ENCODE results near the gene GBE1. TPM values are rescaled to one million over a fixed set of nuclear protein-coding genes. Genes with fewer than 3 reads are reported as not detected.

The GBE1 gene
- total and polyA plus RNA-seq, 9 of the 15 experiments (the other 6 are each of a cell fraction or from before 2014, with no cell fraction given), result 7.9 to 25.6 (median 13.1) TPM

- TF ChIP-seq POLR2G (IDR thresholded peaks at IDR 0.05; ENCODE audit: low read depth, low read length) (no peak), GATAD2B (IDR thresholded peaks at IDR 0.05; ENCODE audit: borderline replicate concordance) (no peak), ZNF41 (CRISPR knock-in tag; conservative IDR thresholded peaks at IDR 0.05) (no peak), GTF3C2 (IDR thresholded peaks at IDR 0.05; ENCODE audit: borderline replicate concordance, extremely low read depth, insufficient read length) (no peak), ADNP (tag; IDR thresholded peaks at IDR 0.05) (no peak), YBX1 (IDR thresholded peaks at IDR 0.05) (no peak)
These were observed 28.7 kb upstream of the GBE1 start (continued) for GRCh38 chr3:81790117-81790516.

- FAIRE-seq, result no peak
- POLR2A ChIA-PET, result no interaction called here
- Histone ChIP-seq H3K27me3 (ENCODE audit: control insufficient read depth in 2 of 2, insufficient read depth in 2 of 2, low read length in 2 of 2) (no peaks in the 10 kb centered on the region), H4K20me1 (replicated peaks; ENCODE audit: control insufficient read depth, insufficient read depth, low read length) (no peaks in the 10 kb centered on the region), H3K4me1 (replicated peaks in 1 of 2; ENCODE audit: control insufficient read depth in 2 of 2, insufficient read depth in 2 of 2, low read length in 2 of 2) (no peaks in the 10 kb centered on the region), H3K27ac (ENCODE audit: extremely low read depth, low read depth, low read length) (no peak overlapping the region), H3K4me3 (no peak overlapping the region), H3K4me2 (ENCODE audit: insufficient read depth, low read length) (no peak overlapping the region), H3K9me3 (replicated peaks; ENCODE audit: control insufficient read depth, insufficient read depth, low read depth, low read length) (no peaks in the 10 kb centered on the region), H3K9me1 (ENCODE audit: control insufficient read depth, insufficient read depth, low read length) (no peaks in the 10 kb centered on the region), H3K79me2 (ENCODE audit: control insufficient read depth, insufficient read depth, low read length) (no peaks in the 10 kb centered on the region), H2AFZ (ENCODE audit: low read depth, low read length) (no peak overlapping the region), H3K9ac (ENCODE audit: insufficient read depth in 1 of 2, low read depth in 2 of 2, low read length in 2 of 2) (no peak overlapping the region), H3K36me3 (ENCODE audit: control insufficient read depth, insufficient read depth, low read length) (no peaks in the 10 kb centered on the region)
- in situ Hi-C loops (cut with MboI), result no loop called here
- CTCF ChIA-PET (ENCODE audit: low intra/inter-chr PET ratio), result no interaction called here
- BruUV-seq (replicated peaks), result no TSS peak
- DNase-seq (ENCODE audit: extremely low read depth in 1 of 4, low spot score in 3 of 4), result no peak
- intact Hi-C loops (cut with micrococcal nuclease), result loop anchor here (10.0 kb wide), 1 partner anchor 205 kb away; no protein-coding TSS in a partner anchor
- no peak for ATAC-seq
- no peak for TF ChIP-seq ATF1 (CRISPR knock-in tag; IDR thresholded peaks at IDR 0.05)
- no peak for TF ChIP-seq ATF1 (tag; IDR thresholded peaks at IDR 0.05)
- no peak for TF ChIP-seq USF2 (CRISPR knock-in tag; IDR thresholded peaks at IDR 0.05)
- no peak for TF ChIP-seq ZNF609 (CRISPR knock-in tag; IDR thresholded peaks at IDR 0.05; ENCODE audit: borderline replicate concordance)
- no peak for TF ChIP-seq ZNF217 (CRISPR knock-in tag; IDR thresholded peaks at IDR 0.05)
- TF ChIP-seq TARDBP (IDR thresholded peaks at IDR 0.05), result no peak
- TF ChIP-seq TAF1 (IDR thresholded peaks at IDR 0.05; ENCODE audit: control insufficient read depth, extremely low read depth, insufficient read depth, low read length, severe bottlenecking), result no peak
- no peak for TF ChIP-seq CREM (IDR thresholded peaks at IDR 0.05; ENCODE audit: low read depth)
- TF ChIP-seq ZNF224 (CRISPR knock-in tag; IDR thresholded peaks at IDR 0.05), result no peak
These were observed 28.2 kb upstream of the GBE1 start for GRCh38 chr3:81789691-81790090.
